Astrocyte (in vitro differentiated cells and primary cell): ENCODE measurements around the gene GYG2.
"Not testable (repeated sequence)": the region's sequence is repeated elsewhere in the genome, so short reads cannot be mapped to it uniquely, and the experiment has no call there.

Experiments used
- EZH2 ChIP-seq: IDR thresholded peaks from 2 replicates; pipeline ENCODE4 v1.6.1; 2012; ENCODE audit warnings: mild to moderate bottlenecking, low read length, inconsistent platforms; ENCODE audit not compliant: insufficient read depth
- TF ChIP-seq, protein P1 (sequence below): IDR thresholded peaks from 2 replicates; pipeline ENCODE4 v1.5.1; 2011; ENCODE audit warnings: low read depth, mild to moderate bottlenecking, inconsistent platforms, low read length, moderate library complexity; ENCODE audit not compliant: insufficient read depth

DNA sequence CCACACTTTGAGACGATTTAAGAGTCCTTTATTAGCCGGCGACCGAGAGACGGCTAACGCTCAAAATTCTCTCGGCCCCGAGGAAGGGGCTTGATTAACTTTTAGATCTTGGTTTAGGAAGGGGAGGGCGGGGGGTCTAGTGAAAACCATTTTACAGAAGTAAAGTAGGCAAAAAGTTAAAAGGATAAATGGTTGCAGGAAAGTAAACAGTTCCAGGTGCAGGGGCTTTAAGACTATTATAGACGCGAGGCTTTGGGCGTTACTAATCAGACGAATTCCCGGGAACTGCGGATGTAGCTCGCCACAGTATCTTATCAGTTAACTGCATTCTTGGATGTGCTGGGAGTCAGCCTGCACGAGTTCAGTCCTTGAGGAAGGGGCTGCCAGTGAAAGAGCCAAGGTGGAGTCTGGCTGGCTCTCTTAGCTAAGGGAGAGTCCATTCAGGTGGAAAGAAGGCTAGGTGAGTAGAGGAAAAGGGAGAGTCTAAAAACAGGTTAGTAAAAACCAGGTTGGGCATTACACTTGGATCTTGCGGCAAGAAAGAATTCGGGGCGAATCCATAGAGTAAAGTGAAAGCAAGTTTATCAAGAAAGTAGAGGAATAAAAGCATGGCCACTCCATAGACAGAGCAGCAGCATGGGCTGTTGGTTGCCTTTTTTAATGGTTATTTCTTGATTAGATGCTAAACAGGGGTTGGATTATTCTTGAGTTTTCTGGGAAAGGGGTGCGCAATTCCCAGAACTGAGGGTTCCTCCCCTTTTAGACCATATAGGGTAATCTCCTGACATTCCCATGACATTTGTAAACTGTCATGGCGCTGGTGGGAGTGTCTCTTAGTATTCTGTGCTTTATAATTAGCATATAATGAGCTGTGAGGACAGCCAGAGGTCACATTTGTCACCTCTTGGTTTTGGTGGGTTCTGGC, 62.1 kb downstream of the GYG2 start:
- not testable (repeated sequence) for TF ChIP-seq EZH2
- TF ChIP-seq, protein P1, sequence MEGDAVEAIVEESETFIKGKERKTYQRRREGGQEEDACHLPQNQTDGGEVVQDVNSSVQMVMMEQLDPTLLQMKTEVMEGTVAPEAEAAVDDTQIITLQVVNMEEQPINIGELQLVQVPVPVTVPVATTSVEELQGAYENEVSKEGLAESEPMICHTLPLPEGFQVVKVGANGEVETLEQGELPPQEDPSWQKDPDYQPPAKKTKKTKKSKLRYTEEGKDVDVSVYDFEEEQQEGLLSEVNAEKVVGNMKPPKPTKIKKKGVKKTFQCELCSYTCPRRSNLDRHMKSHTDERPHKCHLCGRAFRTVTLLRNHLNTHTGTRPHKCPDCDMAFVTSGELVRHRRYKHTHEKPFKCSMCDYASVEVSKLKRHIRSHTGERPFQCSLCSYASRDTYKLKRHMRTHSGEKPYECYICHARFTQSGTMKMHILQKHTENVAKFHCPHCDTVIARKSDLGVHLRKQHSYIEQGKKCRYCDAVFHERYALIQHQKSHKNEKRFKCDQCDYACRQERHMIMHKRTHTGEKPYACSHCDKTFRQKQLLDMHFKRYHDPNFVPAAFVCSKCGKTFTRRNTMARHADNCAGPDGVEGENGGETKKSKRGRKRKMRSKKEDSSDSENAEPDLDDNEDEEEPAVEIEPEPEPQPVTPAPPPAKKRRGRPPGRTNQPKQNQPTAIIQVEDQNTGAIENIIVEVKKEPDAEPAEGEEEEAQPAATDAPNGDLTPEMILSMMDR: not testable (repeated sequence)
